Germinal center (tissue), 1 donor: ENCODE data around the gene CPLX1.
"Not testable (repeated sequence)": the region's sequence is repeated elsewhere in the genome, so short reads cannot be mapped to it uniquely, and the experiment has no call there.

Source experiments
- DNase-seq: peaks from one replicate; pipeline ENCODE4 v3.0.0; 2012; ENCODE audit warnings: mixed read lengths, low spot score

Gene CPLX1

DNA sequence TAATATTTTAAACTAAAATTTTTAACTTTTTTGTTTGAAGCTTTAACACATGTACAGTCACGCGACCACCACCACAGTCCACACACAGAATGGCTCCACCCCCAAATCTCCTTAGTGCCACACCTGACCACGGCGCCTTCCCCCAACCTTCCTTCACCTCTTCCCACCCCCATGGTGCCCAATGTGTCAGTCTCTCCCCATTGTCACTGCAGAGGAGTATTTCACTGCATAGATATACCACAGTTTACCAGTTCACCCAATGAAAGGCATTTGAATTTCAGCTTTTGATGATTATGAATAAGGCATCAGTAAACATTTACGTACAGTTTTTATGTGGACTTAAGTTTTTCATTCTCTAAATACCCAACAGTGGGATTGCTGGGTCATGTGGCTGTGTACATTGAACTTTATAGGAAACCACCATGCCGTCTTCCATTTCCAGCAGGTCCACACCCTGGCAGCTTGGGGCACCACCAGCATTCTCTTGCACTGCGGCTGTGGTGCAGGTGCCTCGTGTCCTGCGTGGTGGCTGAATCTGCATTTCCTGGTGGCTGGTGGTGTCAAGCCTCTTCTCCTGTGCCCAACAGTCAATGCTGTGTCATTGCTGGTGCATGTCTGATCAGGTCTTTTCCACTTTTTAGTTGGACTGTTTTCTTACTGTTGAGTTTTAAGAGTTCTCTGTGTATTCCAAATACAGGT is 49.0 kb downstream of the CPLX1 start:
- DNase-seq = no peak

DNA sequence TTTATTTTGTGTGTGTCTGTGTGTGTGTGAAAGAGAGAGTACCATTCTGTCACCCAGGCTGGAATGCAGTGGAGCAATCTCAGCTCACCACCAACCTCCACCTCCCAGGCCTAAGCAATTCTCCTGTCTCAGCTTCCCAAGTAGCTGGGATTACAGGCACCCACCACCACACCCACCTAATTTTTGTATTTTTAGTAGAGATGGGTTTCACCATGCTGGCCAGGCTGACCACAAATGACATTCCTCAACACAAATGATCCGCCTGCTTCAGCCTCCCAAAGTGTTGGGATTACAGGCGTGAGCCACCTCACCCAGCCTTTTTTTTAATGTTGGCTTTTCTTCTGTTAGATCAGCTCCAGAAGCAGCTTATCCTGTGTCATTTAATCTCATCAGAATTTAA is 50.4 kb downstream of the CPLX1 start:
- DNase-seq = not testable (repeated sequence)

DNA sequence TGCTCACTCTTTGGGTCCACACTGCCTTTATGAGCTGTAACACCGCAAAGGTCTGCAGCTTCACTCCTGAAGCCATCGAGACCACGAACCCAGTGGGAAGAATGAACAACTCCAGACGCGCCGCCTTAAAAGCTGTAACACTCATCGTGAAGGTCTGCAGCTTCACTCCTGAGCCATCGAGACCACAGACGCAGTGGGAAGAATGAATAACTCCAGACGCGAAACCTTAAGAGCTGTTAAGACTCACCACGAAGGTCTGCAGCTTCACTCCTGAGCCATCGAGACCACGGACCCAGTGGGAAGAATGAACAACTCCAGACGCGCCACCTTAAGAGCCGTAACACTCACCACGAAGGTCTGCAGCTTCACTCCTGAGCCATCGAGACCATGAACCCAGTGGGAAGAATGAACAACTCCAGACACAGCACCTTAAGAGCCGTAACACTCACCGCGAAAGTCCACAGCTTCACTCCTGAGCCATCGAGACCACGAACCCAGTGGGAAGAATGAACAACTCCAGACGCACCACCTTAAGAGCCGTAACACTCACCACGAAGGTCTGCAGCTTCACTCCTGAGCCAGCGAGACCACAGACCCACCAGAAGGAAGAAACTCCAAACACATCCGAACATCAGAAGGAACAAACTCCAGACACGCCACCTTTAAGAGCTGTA is 51.4 kb downstream of the CPLX1 start:
- not testable (repeated sequence) for DNase-seq

DNA sequence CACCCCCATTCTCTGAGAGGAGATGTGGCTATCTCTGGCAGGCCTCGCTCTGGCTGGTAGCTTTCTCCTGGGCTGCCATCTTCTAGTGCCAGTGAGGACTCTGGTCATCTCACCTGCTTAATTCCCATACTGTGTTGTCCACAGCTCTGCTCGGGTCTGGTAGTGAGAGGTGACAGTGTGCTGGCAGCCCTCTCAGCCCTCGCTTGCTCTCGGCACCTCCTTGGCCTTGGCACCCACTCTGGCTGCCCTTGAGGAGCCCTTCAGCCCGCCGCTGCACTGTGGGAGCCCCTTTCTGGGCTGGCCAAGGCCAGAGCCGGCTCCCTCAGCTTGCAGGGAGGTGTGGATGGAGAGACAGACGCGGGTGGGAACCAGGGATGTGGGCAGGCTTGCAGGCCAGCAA is 52.7 kb downstream of the CPLX1 start:
- no peak for DNase-seq

DNA sequence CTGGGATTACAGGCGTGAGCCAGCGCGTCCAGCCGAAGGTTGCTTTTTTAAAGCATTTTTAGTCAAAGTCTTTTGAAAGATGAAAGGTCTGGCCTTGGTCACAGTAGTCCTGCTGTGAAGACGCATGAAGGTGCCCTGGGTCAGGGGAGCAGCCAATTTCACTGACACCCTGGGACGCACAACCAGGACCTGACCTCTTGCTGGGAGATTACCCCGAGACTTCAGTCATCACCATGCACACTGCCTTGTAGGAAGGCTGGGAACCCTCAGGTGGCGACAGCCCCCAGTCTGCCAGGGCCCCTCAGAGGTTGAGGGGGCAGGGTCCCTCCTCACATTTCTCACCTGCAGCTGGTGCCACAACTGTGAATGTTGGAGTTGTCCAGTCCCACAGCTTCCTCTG is 53.2 kb downstream of the CPLX1 start:
- no peak for DNase-seq

DNA sequence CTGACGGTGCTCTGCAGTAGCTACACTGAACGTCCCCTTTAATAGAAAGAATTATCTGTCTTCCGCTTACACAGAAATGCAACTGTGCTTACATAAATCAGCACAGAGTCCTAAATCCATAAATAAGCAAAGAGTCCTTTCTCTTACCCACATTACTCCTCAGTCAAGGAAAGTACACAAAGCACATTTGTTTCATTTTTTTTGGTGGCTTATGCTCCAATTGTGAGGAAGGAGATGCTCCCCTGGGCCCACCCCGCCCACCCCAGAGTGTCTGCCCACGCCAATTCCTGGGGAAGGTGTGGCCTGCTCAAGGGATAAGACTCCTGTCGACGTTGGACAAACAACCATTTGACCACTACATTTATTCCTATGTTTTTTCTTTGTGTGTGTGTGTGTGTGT is 53.8 kb downstream of the CPLX1 start:
- no peak for DNase-seq

DNA sequence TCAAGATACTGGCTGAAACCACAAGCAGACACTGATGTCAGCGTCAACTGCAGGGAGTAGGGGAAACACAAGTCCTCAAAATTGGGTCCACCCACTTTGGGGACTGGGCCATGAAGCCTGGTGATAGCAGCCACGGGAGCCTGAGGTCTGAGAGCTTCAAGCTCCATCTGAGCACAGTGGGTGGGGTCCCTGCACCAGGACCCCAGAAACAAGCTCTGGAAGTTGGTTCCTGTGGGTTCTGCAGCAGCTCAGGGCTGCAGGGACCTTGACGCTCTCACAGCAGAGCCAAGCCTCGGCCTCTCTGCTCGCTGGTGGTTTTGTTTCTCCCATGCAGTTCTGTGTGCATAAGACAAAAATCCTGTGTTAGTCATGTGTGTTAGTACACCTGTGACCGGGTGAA is 54.5 kb downstream of the CPLX1 start:
- DNase-seq = no peak

DNA sequence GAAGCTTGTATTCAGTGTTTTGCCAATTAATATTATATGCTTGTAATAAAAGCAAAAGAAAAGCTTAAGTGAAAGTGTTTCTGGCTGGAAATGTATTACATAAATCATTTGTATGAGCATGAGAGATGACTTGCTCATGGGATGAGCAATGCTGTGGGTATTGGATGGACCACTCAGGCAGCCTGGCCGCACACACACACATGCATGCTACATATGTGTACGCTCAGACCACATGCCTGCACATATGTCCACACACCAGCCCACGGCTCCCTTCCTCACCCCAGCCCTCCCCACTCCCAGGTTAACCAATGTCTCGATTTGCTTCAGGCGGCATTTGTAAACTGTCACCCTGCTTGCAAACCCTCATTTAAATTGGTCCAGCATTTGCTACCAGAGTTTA is 55.9 kb downstream of the CPLX1 start:
- no peak for DNase-seq

DNA sequence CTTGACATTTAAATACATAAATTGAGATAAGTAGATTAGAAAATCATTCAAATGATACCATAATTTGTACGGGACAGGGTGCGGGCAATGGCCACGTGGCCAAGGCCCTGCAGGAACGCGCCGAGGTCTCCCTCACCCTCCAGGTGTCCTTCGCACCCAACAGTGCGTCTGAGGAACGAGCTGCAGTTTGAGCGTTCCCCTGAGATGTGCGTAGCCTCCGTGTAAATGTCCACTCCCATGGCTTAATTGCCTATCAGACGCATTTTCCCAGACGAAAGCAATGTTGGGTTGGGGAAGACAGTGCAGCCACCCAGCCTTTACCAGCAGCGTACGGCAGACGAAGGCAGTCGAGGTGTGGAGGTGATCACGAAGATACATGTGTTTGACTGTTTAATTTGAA is 56.4 kb downstream of the CPLX1 start:
- DNase-seq = no peak

DNA sequence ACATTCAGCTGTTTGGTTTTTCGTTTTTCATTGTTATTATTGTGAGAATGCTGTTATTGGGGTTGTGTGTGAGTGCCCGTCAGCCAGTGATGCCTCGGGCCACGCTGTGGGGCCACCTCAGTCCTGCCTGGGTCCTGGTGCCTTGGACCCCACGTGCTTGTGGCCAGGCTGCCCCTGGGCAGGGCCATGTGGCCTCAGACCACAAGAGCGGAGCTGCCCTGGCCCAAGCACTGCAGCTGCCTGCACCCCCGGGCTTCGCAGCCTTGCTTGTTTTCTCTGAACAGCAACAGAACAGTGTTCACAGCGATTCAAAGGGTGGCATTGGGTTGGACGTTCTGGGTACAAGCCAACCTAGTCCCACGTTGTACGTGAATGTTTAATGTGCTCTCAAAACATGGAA is 56.9 kb downstream of the CPLX1 start:
- DNase-seq = no peak

DNA sequence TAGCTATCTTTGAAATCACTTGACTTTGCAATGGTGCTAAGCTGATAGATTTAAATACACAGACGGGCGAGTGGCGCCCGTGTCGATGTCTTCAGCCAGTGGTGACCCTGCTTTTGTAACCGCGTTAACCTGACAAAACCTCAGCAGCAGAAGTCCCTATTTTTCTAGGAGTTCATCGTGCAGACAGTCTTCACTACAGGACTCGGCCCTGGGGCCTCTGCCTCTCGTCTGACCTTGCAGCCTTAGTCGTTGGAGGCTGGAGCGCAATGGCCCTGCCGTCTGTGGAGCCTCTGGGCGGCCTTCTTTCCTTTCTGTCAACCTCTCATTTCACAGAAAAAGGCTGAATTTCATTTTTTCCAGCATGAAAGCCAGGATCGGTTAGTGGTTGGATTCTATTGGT is 57.9 kb downstream of the CPLX1 start:
- DNase-seq = no peak

DNA sequence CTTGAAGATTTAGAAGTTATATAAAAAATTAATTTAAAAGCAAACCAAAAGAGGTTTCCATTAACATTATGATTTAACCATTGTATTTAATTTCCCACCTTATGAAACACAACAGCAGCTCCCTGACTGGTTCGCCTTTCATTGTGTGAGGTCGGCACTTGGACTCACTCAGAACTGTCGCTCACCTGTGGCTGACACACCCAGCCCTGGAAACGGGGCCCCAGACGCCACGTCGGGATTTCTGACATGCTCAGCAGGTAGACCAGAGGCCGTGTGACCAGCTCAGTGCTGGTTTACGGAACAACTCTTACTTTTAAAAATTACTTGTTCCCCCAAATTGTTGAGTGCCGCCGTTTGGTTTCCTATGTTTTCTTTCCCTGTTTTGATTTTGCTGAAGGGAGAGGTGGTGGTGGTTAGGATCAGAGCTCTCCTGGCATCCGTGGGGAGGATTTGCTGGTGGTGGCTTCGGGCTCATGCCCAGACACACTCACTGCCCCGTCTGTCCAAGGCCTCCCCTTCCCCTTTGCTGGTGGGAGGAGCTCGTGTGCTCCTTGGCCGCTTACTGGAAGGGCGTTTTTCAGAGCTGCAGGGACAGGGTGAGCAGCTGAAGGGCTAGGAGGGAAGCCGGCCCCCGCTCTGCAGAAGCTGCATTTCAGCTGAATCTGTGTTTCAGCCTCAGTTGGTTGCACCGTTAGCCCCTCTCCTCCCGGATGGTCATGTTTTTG is 59.2 kb downstream of the CPLX1 start:
- no peak for DNase-seq

DNA sequence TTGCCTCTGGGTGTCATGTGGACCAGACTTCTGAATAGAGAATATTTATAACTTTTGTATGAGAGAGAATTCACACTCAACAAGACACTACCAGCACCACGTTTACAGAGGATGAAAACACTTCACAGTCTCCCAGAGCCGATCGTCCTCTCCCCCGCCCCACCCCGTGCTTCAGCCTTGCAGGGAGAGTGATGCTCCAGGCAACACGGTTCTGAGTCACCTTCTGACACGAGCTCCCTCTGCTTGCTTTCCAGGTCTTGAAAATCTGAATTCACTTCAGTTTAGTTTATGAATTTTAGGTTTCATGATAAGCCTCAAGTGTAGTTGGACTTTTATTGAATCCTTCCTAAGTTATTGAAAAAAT is 59.8 kb downstream of the CPLX1 start:
- no peak for DNase-seq

DNA sequence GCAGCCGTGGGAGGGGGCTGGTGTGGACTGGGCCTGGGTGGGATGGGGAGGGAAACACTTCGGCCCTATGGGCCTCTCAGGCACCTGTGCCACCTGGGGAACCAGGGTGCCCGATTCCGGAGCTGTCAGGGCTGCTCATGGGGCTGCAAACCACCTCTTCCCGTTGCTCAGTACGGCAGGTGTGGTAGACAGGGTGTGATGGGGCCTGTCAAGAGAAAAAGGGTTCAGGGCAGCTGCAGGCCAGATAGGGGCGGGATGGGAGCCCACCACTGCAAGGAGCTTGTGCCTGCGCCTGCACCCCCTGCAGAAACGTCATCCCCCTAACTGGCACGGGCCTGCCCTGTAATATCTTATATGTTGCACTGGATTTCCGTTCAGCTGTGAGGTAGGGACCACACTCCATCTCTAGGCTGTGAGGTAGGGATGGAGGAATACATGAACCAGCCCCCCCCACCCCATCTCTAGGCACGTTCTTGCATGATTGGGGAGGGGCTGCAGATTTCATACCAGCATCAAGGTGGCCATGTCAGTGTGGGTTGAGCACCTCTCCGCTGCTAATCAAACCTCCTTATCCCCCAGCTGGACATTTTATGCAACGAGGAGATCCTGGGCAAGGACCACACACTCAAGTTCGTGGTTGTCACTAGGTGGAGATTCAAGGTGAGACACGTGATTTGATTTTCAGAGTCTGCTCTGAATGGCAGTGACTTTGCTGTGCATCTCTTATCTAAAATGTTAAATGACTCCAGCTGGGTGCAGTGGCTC is 61.3 kb downstream of the CPLX1 start:
- no peak for DNase-seq

DNA sequence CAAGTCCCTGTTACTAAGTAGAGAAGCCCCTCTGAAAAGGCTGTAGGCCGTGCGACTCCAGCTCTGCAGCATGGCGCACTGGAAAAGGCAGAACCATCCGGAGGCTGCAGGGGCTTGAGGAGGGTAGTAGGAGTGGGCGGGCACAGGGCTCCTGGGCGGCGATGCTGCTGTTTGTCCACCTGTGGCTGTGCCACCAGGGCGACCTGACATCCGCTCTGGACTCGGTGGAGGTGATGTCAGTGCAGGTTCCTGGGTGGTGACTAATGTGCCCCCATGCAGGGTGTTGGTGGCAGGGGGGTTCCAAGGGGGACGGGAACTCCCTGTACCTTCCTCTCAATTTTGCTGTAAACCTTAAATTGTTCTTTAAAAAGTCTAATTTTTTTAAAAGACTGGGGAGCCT is 62.0 kb downstream of the CPLX1 start:
- DNase-seq = no peak

DNA sequence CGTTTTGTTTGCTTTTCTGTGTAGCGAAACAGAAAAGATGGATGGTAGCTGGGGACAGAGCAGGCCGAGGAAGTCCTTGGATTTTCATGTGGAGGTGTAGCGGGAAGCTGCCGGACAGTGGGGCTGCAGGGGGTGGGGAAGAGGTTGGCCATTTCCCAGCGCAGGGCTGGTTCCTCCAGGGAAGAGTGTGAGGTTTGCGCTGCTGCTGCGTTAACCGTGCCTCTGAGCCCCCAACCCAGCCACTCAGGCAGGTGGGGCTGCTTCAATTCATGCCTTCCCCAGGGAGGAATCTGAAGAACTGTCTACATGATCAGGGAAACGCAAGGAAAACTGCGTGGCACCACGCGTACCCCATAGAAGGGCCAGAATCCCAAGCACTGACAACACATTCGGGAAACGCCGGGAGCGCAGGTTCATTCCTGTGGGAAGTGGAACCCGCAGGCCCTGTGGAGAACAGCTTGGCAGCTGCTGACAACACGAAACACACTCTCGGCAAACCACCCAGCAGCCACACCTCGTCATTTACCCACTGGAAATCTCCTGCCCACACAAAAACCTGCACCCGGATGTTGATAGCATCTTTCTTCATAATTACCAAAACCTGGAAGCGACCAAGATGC is 62.6 kb downstream of the CPLX1 start:
- DNase-seq = no peak

DNA sequence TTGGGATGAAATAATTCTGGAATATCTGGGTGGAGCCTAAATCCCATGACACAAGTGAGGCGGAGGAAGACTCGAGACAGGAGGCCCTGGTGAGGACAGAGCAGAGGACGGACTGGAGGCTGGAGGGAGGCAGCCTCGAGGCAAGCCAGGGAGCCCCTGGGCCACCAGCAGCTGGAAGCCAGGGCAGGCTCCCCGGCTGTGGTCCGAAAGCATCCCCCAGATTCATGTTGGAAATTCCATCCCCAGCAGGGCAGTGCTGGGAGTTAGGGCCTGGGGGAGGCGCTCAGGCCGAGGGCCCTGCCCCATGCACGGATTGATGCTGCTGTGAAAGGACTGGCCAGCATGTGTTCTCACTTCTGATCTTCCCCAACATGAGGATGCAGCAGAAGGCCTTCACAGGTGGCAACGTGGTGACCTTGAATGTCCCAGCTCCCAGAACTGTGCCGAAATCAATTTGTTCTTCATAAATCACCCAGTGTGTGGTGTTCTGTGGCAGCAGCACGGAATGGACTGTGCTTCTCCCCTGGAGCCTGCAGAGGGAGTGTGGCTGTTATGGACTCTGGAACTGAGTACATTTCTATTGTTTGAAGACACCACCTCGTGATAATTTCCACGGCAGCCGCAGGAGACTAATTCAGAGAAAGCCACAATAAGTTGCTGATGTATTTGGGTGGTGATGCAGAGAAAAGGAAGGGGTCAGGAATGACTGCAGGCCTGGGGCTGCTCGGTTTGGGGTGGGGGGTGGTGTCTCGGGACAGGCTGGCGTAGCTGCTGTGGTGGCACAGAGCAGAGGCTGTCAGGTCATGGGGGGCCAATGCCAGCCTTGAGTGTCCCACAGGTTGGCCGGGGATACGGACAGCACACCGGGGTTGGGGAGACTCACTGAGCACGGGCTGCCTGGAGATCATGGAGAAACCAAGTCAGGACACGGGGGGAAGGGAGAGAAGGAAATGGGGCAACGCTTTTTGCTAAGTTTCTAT is 63.4 kb downstream of the CPLX1 start:
- no peak for DNase-seq

DNA sequence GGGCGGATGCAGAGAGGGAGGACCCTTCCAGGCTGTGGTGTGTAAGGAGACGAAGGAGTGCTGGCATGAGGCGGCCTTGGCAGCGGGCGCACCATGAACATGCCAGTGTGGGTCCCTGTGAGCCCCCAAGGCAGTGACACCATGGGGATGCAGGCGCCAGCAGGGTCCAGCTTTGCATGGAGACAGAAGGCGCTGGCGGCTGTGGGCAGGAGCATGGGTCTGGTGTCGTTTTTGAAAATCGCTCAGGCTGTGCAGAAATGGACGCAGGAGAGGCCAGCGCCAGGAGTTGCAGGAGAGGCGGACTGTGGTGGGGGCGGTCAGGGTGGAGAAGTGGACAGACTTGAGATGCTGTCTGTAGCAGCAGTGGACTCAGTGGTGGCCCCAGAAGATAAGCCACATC is 64.2 kb downstream of the CPLX1 start:
- no peak for DNase-seq

DNA sequence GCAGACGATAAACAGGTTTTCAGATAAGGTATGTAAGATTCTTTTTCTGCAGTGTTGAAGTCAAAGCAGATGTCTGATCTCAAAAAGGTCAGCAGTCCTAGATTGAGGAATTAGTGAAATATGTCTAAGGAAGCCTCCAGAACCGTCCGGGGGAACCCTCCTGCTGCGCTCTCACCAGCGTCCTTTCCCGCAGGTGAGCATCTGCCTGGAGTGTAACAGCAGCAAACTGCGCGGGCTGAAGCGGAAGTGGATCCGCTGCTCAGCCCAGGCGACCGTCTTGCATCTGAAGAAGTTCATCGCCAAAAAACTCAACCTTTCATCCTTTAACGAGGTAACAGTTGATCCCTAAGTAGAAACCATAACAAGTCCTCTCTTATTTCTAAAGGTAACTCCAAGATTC is 64.8 kb downstream of the CPLX1 start:
- no peak for DNase-seq

DNA sequence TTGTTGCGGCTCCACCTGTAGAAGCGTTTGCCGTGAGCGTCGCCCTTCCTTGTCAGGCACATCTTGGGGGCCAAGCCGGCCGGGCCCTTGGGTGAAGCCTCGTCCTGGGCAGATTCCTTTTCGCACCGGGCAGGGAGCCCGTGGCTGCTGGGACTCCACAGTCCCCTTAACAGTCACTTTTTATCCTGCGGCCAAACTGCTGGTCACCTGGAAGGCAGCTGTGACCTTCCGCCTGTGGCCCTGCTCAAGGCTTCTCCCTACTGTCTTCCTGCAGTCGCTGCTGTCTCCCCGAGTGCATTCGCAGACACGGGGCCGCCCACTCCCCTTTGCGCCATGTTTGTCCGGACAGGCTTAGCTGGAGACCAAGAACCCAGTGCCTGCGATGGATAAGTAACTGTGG is 65.3 kb downstream of the CPLX1 start:
- DNase-seq = no peak

DNA sequence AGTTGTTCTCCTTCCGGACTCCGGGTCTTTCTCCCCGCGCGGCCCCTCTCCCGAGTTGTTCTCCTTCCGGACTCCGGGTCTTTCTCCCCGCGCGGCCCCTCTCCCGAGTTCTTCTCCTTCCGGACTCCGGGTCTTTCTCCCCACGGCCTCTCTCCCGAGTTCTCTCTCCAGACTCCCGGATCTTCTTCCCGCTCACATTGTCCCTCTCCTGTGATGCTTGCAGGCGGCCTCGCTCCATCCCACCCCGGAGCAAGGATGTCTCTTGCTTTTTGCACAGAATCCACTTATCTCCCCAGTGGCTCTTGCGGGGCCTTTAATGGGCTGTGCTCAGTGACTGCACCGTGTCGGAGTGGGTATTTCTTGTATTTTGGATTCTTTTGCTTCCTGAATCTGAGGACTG is 66.1 kb downstream of the CPLX1 start:
- DNase-seq = not testable (repeated sequence)
